GM12878 (cell line): Measurements from ENCODE around the gene MORC4.

Source experiments
- ATF3 ChIP-seq: IDR thresholded peaks from 2 replicates; pipeline ENCODE4 v1.6.1; 2011; ENCODE audit warnings: low read depth, mild to moderate bottlenecking, low read length, moderate library complexity, borderline replicate concordance; ENCODE audit errors: extremely low read depth
- CHD2 ChIP-seq: IDR thresholded peaks from 2 replicates; pipeline ENCODE4 v1.6.1; 2011; ENCODE audit warnings: low read depth, low read length, improper control_type of control experiment, borderline replicate concordance
- MTA2 ChIP-seq: fragments of 450-650 bp; IDR thresholded peaks from 2 replicates; pipeline ENCODE4 v1.6.1; 2016; ENCODE audit warnings: low read depth, mild to moderate bottlenecking, moderate library complexity
- NFIC ChIP-seq: IDR thresholded peaks from 2 replicates; pipeline ENCODE4 v1.6.1; 2012; ENCODE audit warnings: low read depth, mild to moderate bottlenecking, inconsistent platforms, low read length, moderate library complexity
- NR2C2 ChIP-seq: IDR thresholded peaks from 2 replicates; pipeline ENCODE4 v1.6.1; 2011; ENCODE audit warnings: borderline replicate concordance, low read depth; ENCODE audit not compliant: control insufficient read depth, insufficient read length
- SIN3A ChIP-seq: IDR thresholded peaks from 2 replicates; pipeline ENCODE4 v1.6.1; 2012; ENCODE audit warnings: low read depth, low read length, improper control_type of control experiment
- SMC3 ChIP-seq: IDR thresholded peaks from 2 replicates; pipeline ENCODE4 v1.6.1; 2011; ENCODE audit warnings: low read length, improper control_type of control experiment, borderline replicate concordance
- SP1 ChIP-seq: IDR thresholded peaks from one replicate; pipeline ENCODE4 v1.6.1; 2011; ENCODE audit warnings: low read depth, low read length
- TCF7 ChIP-seq: IDR thresholded peaks from 2 replicates; pipeline ENCODE4 v1.6.1; 2014; ENCODE audit warnings: antibody characterized with exemption, borderline replicate concordance
- ZNF384 ChIP-seq: IDR thresholded peaks from 2 replicates; pipeline ENCODE4 v1.6.1; 2012; ENCODE audit warnings: low read depth, mild to moderate bottlenecking, low read length, improper control_type of control experiment, borderline replicate concordance
- ZSCAN29 ChIP-seq: fragments of 450-650 bp; IDR thresholded peaks from 2 replicates; pipeline ENCODE4 v1.6.1; 2017; ENCODE audit warnings: mild to moderate bottlenecking, moderate library complexity
- TF ChIP-seq, protein P1 (sequence below), 3 experiments: IDR thresholded peaks in 2 of 3; conservative IDR thresholded peaks in 1 of 3; 2 replicates each; pipeline ENCODE4 v1.5.1; 2011; ENCODE audit warnings: low read depth in 3 of 3, low read length in 3 of 3, mild to moderate bottlenecking in 3 of 3, control low read depth in 2 of 3, moderate library complexity in 2 of 3, inconsistent platforms in 1 of 3, mixed read lengths in 1 of 3; ENCODE audit not compliant: control insufficient read depth in 2 of 3, insufficient read depth in 1 of 3; ENCODE audit errors: extremely low read depth in 1 of 3
- TF ChIP-seq, protein P2 (sequence below): fragments of 450-650 bp; IDR thresholded peaks from 2 replicates; pipeline ENCODE4 v1.6.1; 2016; ENCODE audit warnings: mild to moderate bottlenecking
- TF ChIP-seq, protein P3 (sequence below): IDR thresholded peaks from 2 replicates; pipeline ENCODE4 v1.6.1; 2011; ENCODE audit warnings: low read depth, low read length, improper control_type of control experiment, borderline replicate concordance

GRCh38 chrX:106901341-106901740 is 98.7 kb downstream of the MORC4 start:
- TF ChIP-seq ZNF384, result no peak
- no peak for TF ChIP-seq ZSCAN29
- no peak for TF ChIP-seq ATF3
- TF ChIP-seq SIN3A, result no peak
- no peak for TF ChIP-seq NFIC
- TF ChIP-seq, protein P1, sequence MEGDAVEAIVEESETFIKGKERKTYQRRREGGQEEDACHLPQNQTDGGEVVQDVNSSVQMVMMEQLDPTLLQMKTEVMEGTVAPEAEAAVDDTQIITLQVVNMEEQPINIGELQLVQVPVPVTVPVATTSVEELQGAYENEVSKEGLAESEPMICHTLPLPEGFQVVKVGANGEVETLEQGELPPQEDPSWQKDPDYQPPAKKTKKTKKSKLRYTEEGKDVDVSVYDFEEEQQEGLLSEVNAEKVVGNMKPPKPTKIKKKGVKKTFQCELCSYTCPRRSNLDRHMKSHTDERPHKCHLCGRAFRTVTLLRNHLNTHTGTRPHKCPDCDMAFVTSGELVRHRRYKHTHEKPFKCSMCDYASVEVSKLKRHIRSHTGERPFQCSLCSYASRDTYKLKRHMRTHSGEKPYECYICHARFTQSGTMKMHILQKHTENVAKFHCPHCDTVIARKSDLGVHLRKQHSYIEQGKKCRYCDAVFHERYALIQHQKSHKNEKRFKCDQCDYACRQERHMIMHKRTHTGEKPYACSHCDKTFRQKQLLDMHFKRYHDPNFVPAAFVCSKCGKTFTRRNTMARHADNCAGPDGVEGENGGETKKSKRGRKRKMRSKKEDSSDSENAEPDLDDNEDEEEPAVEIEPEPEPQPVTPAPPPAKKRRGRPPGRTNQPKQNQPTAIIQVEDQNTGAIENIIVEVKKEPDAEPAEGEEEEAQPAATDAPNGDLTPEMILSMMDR (IDR thresholded peaks at IDR 0.05 in 2 of 3, conservative IDR thresholded peaks at IDR 0.05 in 1 of 3; ENCODE audit: control insufficient read depth in 2 of 3, extremely low read depth in 1 of 3, insufficient read depth in 1 of 3, low read depth in 3 of 3, low read length in 3 of 3), result no peak
- no peak for TF ChIP-seq NR2C2
- TF ChIP-seq, protein P2, sequence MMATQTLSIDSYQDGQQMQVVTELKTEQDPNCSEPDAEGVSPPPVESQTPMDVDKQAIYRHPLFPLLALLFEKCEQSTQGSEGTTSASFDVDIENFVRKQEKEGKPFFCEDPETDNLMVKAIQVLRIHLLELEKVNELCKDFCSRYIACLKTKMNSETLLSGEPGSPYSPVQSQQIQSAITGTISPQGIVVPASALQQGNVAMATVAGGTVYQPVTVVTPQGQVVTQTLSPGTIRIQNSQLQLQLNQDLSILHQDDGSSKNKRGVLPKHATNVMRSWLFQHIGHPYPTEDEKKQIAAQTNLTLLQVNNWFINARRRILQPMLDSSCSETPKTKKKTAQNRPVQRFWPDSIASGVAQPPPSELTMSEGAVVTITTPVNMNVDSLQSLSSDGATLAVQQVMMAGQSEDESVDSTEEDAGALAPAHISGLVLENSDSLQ, result no peak
- TF ChIP-seq TCF7, result no peak
- TF ChIP-seq SMC3, result no peak
- TF ChIP-seq CHD2, result no peak
- TF ChIP-seq SP1, result no peak
- TF ChIP-seq, protein P3, sequence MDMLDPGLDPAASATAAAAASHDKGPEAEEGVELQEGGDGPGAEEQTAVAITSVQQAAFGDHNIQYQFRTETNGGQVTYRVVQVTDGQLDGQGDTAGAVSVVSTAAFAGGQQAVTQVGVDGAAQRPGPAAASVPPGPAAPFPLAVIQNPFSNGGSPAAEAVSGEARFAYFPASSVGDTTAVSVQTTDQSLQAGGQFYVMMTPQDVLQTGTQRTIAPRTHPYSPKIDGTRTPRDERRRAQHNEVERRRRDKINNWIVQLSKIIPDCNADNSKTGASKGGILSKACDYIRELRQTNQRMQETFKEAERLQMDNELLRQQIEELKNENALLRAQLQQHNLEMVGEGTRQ, result no peak
- no peak for TF ChIP-seq MTA2
